ENCODE results near the gene SUGT1.
A peak's percentile ranks its signal among the peaks of the same experiment; 100 is the strongest.
"Not testable (repeated sequence)": the region's sequence is repeated elsewhere in the genome, so short reads cannot be mapped to it uniquely, and the experiment has no call there.

The SUGT1 gene

DNA sequence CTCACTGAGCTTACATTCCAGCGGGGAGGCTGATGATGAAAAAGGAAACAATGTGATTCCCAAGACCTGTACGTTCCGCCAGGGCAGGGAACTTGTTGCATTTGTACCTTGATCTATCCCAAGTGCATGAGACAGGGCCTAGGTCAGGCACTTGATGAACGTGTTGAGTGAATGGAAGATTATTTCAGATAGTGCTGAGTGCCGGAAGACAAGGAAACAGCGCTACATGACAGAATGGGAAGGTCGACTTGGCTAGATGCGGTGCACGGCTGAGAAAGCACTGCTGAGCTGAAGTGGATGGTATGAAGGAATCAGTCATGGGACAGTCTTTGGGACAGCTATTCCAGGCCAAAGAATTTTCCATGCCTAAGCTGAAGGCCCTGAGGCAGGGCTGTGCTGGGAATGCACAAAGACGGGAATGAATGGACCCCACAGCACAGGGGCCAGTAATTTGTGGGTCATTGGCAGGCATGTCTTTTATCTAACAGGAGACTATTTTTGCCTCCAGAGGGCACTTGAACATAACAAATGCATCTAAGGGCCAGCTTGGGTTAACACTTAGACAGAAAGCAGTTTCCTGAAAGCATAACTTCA is 43.5 kb upstream of the SUGT1 start:
- not testable (repeated sequence) for H3K36me3 ChIP-seq (ENCODE audit: low read length); H3K79me2 ChIP-seq (ENCODE audit: insufficient read depth, low read length); H3K27me3 ChIP-seq (ENCODE audit: low read length); H4K20me1 ChIP-seq (ENCODE audit: low read depth, low read length); H3K9me3 ChIP-seq (ENCODE audit: insufficient read depth, low read length); H2AFZ ChIP-seq (ENCODE audit: low read depth, low read length, severe bottlenecking); H3K4me3 ChIP-seq (ENCODE audit: insufficient read depth, low read length, poor library complexity, severe bottlenecking); H3F3A ChIP-seq (ENCODE audit: insufficient read depth); H3K9ac ChIP-seq (ENCODE audit: low read length); H3K4me2 ChIP-seq (ENCODE audit: low read depth, low read length, poor library complexity, severe bottlenecking); H3K9me2 ChIP-seq (replicated peaks; ENCODE audit: insufficient read depth, low read length); H3K27ac ChIP-seq (ENCODE audit: low read depth, low read length)
- TF ChIP-seq, protein P1, sequence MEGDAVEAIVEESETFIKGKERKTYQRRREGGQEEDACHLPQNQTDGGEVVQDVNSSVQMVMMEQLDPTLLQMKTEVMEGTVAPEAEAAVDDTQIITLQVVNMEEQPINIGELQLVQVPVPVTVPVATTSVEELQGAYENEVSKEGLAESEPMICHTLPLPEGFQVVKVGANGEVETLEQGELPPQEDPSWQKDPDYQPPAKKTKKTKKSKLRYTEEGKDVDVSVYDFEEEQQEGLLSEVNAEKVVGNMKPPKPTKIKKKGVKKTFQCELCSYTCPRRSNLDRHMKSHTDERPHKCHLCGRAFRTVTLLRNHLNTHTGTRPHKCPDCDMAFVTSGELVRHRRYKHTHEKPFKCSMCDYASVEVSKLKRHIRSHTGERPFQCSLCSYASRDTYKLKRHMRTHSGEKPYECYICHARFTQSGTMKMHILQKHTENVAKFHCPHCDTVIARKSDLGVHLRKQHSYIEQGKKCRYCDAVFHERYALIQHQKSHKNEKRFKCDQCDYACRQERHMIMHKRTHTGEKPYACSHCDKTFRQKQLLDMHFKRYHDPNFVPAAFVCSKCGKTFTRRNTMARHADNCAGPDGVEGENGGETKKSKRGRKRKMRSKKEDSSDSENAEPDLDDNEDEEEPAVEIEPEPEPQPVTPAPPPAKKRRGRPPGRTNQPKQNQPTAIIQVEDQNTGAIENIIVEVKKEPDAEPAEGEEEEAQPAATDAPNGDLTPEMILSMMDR (IDR thresholded peaks at IDR 0.05; ENCODE audit: insufficient read depth, low read length, poor library complexity, severe bottlenecking): peak; percentile 8

DNA sequence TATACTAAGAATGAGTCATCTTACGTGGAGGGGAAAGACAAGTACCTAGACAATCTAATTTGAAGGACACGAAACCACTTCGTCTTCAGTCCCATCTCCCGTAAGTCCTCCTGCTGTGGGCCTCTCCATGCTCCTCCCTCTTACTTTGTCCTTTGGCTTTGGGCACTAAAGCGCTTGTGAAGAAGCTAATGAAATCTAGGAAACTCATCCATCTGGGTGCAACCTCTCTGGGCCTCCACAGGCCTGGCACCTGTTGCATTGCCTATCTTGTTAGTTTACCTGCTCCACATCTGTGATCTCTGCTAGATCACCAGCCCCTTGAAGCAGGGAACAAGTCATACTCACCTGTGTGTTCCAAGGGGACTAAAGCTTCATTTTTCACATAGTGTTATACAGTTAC is 42.5 kb upstream of the SUGT1 start:
- H3K27ac ChIP-seq (ENCODE audit: low read depth, low read length); H3K27me3 ChIP-seq (ENCODE audit: low read length); H3F3A ChIP-seq (ENCODE audit: insufficient read depth); H3K4me3 ChIP-seq (ENCODE audit: insufficient read depth, low read length, poor library complexity, severe bottlenecking); H2AFZ ChIP-seq (ENCODE audit: low read depth, low read length, severe bottlenecking); H3K9me2 ChIP-seq (replicated peaks; ENCODE audit: insufficient read depth, low read length); H3K4me2 ChIP-seq (ENCODE audit: low read depth, low read length, poor library complexity, severe bottlenecking); H3K9me3 ChIP-seq (ENCODE audit: insufficient read depth, low read length); H4K20me1 ChIP-seq (ENCODE audit: low read depth, low read length); H3K79me2 ChIP-seq (ENCODE audit: insufficient read depth, low read length); H3K36me3 ChIP-seq (ENCODE audit: low read length); H3K9ac ChIP-seq (ENCODE audit: low read length): not testable (repeated sequence)

DNA sequence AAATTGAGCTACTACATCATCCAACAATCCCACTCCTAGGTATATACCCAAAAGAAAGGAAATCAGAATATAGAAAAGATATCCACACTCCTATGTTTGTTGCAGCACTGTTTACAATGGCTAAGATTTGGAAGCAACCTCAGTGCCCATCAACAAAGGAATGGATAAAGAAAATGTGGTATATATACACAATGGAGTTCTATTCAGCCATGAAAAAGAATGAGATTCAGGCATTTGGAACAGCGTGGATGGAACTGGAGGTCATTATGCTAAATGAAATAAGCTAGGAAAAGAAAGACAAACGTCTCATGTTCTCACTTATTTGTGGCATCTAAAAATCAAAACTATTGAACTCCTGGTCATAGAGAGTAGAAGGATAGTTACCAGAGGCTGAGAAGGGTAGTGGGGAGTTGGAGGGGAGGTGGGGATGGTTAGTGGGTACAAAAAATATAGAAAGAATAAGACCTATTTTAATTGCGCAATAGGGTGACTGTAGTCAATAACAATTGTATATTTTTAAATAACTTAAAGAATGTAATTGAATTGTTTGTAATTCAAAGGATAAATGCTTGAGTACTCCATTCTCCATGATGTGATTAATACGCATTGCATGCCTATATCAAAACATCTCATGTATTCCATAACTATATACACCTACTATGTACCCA is 37.4 kb upstream of the SUGT1 start:
- H2AFZ ChIP-seq (ENCODE audit: low read depth, low read length, severe bottlenecking): no peak overlapping the region
- no peaks in the 10 kb centered on the region for H3F3A ChIP-seq (ENCODE audit: insufficient read depth)
- no peak overlapping the region for H3K4me3 ChIP-seq (ENCODE audit: insufficient read depth, low read length, poor library complexity, severe bottlenecking)
- H3K27me3 ChIP-seq (ENCODE audit: low read length): no peaks in the 10 kb centered on the region
- H3K27ac ChIP-seq (ENCODE audit: low read depth, low read length): no peak overlapping the region
- no peaks in the 10 kb centered on the region for H4K20me1 ChIP-seq (ENCODE audit: low read depth, low read length)
- no peak overlapping the region for H3K9ac ChIP-seq (ENCODE audit: low read length)
- H3K9me2 ChIP-seq (replicated peaks; ENCODE audit: insufficient read depth, low read length): no peaks in the 10 kb centered on the region
- H3K9me3 ChIP-seq (ENCODE audit: insufficient read depth, low read length): no peaks in the 10 kb centered on the region
- no peaks in the 10 kb centered on the region for H3K36me3 ChIP-seq (ENCODE audit: low read length)
- TF ChIP-seq, protein P1 (IDR thresholded peaks at IDR 0.05; ENCODE audit: insufficient read depth, low read length, poor library complexity, severe bottlenecking): no peak
- no peak for TF ChIP-seq EZH2phosphoT487 (conservative IDR thresholded peaks at IDR 0.05; ENCODE audit: low read length)
- H3K4me2 ChIP-seq (ENCODE audit: low read depth, low read length, poor library complexity, severe bottlenecking): no peak overlapping the region
- peaks cover 22% of the 10 kb centered on the region for H3K79me2 ChIP-seq (ENCODE audit: insufficient read depth, low read length)

GRCh38 chr13:52615812-52616211 is 36.8 kb upstream of the SUGT1 start:
- Histone ChIP-seq H3K9me2 (replicated peaks; ENCODE audit: insufficient read depth, low read length) (no peaks in the 10 kb centered on the region), H3K4me3 (ENCODE audit: insufficient read depth, low read length, poor library complexity, severe bottlenecking) (no peak overlapping the region), H3K27me3 (ENCODE audit: low read length) (no peaks in the 10 kb centered on the region), H3K27ac (ENCODE audit: low read depth, low read length) (no peak overlapping the region), H3K36me3 (ENCODE audit: low read length) (no peaks in the 10 kb centered on the region), H3K79me2 (ENCODE audit: insufficient read depth, low read length) (peaks cover 25% of the 10 kb centered on the region), H2AFZ (ENCODE audit: low read depth, low read length, severe bottlenecking) (no peak overlapping the region), H3K9me3 (ENCODE audit: insufficient read depth, low read length) (no peaks in the 10 kb centered on the region), H3K4me2 (ENCODE audit: low read depth, low read length, poor library complexity, severe bottlenecking) (no peak overlapping the region), H3F3A (ENCODE audit: insufficient read depth) (no peaks in the 10 kb centered on the region), H3K9ac (ENCODE audit: low read length) (no peak overlapping the region), H4K20me1 (ENCODE audit: low read depth, low read length) (no peaks in the 10 kb centered on the region)
- no peak for TF ChIP-seq EZH2phosphoT487 (conservative IDR thresholded peaks at IDR 0.05; ENCODE audit: low read length)
- TF ChIP-seq, protein P1 (IDR thresholded peaks at IDR 0.05; ENCODE audit: insufficient read depth, low read length, poor library complexity, severe bottlenecking): no peak
